ENCODE data around the gene OR8S1. TPM values are rescaled to one million over a fixed set of nuclear protein-coding genes. Genes with fewer than 3 reads are reported as not detected.

The OR8S1 gene
- total RNA-seq, 1 experiment from 2014 or later, result not detected

GRCh38 chr12:48527891-48528670 lies 2.6 kb downstream of the OR8S1 start:
- ChIA-PET POLR2A (no interaction called here), RAD21 (ENCODE audit: low non-redundant PET in 1 of 2, low total read pairs in 2 of 2, uncharacterized antibody in 2 of 2, unreplicated experiment in 2 of 2) (no interaction called here), CTCF (no interaction called here)
- Histone ChIP-seq H3K4me3 (replicated peaks in 1 of 2; ENCODE audit: low read depth in 1 of 2, low read length in 2 of 2) (no peak overlapping the region), H3K79me2 (ENCODE audit: insufficient read depth, low read length) (no peaks in the 10 kb centered on the region), H3K4me2 (ENCODE audit: low read length) (no peak overlapping the region), H3K27ac (ENCODE audit: low read depth, low read length) (no peak overlapping the region), H3K36me3 (ENCODE audit: control insufficient read depth in 1 of 2, insufficient read depth in 2 of 2, low read length in 2 of 2) (no peaks in the 10 kb centered on the region), H2AFZ (ENCODE audit: low read depth, low read length, poor library complexity, severe bottlenecking) (no peak overlapping the region), H3K9me2 (ENCODE audit: insufficient read depth) (no peaks in the 10 kb centered on the region), H3K4me1 (ENCODE audit: control insufficient read depth in 1 of 2, insufficient read depth in 2 of 2, low read length in 2 of 2) (no peaks in the 10 kb centered on the region), H3K27me3 (ENCODE audit: insufficient read depth, low read length) (no peaks in the 10 kb centered on the region), H3K9ac (ENCODE audit: low read length) (no peak overlapping the region), H3K9me3 (ENCODE audit: control insufficient read depth in 1 of 2, insufficient read depth in 1 of 2, low read depth in 1 of 2, low read length in 2 of 2) (no peaks in the 10 kb centered on the region), H4K20me1 (ENCODE audit: insufficient read depth) (no peaks in the 10 kb centered on the region)
- no peak for TF ChIP-seq ZNF274 (IDR thresholded peaks at IDR 0.05; ENCODE audit: low read depth, low read length)
- DNase-seq (ENCODE audit: low read depth, low spot score) (no peak), ATAC-seq (no peak)
- BruUV-seq (replicated peaks), result no TSS peak
- intact Hi-C loops (cut with micrococcal nuclease), result no loop called here

- Histone ChIP-seq H3K4me3 (replicated peaks in 1 of 2; ENCODE audit: low read depth in 1 of 2, low read length in 2 of 2) (no peak overlapping the region), H3K27ac (ENCODE audit: low read depth, low read length) (no peak overlapping the region), H3K9me3 (ENCODE audit: control insufficient read depth in 1 of 2, insufficient read depth in 1 of 2, low read depth in 1 of 2, low read length in 2 of 2) (no peaks in the 10 kb centered on the region), H2AFZ (ENCODE audit: low read depth, low read length, poor library complexity, severe bottlenecking) (no peak overlapping the region), H3K36me3 (ENCODE audit: control insufficient read depth in 1 of 2, insufficient read depth in 2 of 2, low read length in 2 of 2) (no peaks in the 10 kb centered on the region), H3K4me1 (ENCODE audit: control insufficient read depth in 1 of 2, insufficient read depth in 2 of 2, low read length in 2 of 2) (no peaks in the 10 kb centered on the region), H3K27me3 (ENCODE audit: insufficient read depth, low read length) (no peaks in the 10 kb centered on the region), H4K20me1 (ENCODE audit: insufficient read depth) (no peaks in the 10 kb centered on the region; the same call in 1 of the 2 replicates), H3K79me2 (ENCODE audit: insufficient read depth, low read length) (no peaks in the 10 kb centered on the region), H3K4me2 (ENCODE audit: low read length) (no peak overlapping the region), H3K9ac (ENCODE audit: low read length) (no peak overlapping the region), H3K9me2 (ENCODE audit: insufficient read depth) (no peaks in the 10 kb centered on the region)
- intact Hi-C loops (cut with micrococcal nuclease), result no loop called here
- BruUV-seq (replicated peaks), result no TSS peak
- DNase-seq (ENCODE audit: low read depth, low spot score), result no peak
- ChIA-PET CTCF (interaction anchor here (0.5 to 1.0 kb wide), 2 partner anchors 10 to 114 kb away, joined by 3 to 4 read pairs; no protein-coding TSS in a partner anchor), POLR2A (no interaction called here), RAD21 (ENCODE audit: low non-redundant PET in 1 of 2, low total read pairs in 2 of 2, uncharacterized antibody in 2 of 2, unreplicated experiment in 2 of 2) (no interaction called here)
- TF ChIP-seq TCF7L2 (IDR thresholded peaks at IDR 0.05; ENCODE audit: borderline replicate concordance, extremely low read depth, insufficient read depth, insufficient read length) (no peak), ZFX (IDR thresholded peaks at IDR 0.05) (no peak), JUND (IDR thresholded peaks at IDR 0.05) (no peak), CTCF (IDR thresholded peaks at IDR 0.05 in 2 of 3, conservative IDR thresholded peaks at IDR 0.05 in 1 of 3; ENCODE audit: borderline replicate concordance in 1 of 3, insufficient read depth in 1 of 3, low read depth in 2 of 3, low read length in 2 of 3) (no peak), RAD21 (IDR thresholded peaks at IDR 0.05; ENCODE audit: low read depth) (no peak), CEBPB (IDR thresholded peaks at IDR 0.05; ENCODE audit: low read depth) (no peak), EZH2phosphoT487 (IDR thresholded peaks at IDR 0.05; ENCODE audit: borderline replicate concordance) (no peak), POLR2AphosphoS5 (IDR thresholded peaks at IDR 0.05; ENCODE audit: low read depth, low read length) (no peak), FOSL1 (IDR thresholded peaks at IDR 0.05; ENCODE audit: low read depth) (no peak)
- no peak for ATAC-seq
These were observed 7.2 kb downstream of the OR8S1 start for GRCh38 chr12:48532601-48533000.

Data from HCT116 (cell line).